CD4-positive, CD25-positive, alpha-beta regulatory T cell (primary cell): Measurements from ENCODE around the gene MDM2. TPM values are rescaled to one million over a fixed set of nuclear protein-coding genes. Genes with fewer than 3 reads are reported as not detected.

Source experiments
- ATAC-seq, 2 donors: fragments of 150-1000 bp; cut with Tn5 transposase; one replicate each; pipeline ENCODE4 v1.10.0; 2021; ENCODE audit warnings: low read depth in 2 of 2, moderate number of reproducible peaks in 2 of 2, moderate library complexity in 1 of 2
- DNase-seq, 3 donors: peaks; one replicate each; pipeline versions ENCODE4 v3.0.0 to v3.0.0-alpha.2; 2012 to 2022; ENCODE audit warnings: mixed read lengths in 1 of 3
- H3K27ac ChIP-seq: one replicate; pipeline ENCODE4 v1.7.0; 2013; ENCODE audit warnings: mild to moderate bottlenecking, low read length; ENCODE audit not compliant: insufficient read depth, poor library complexity, severe bottlenecking
- H3K27me3 ChIP-seq: one replicate; pipeline ENCODE4 v1.7.0; 2013; ENCODE audit warnings: low read length; ENCODE audit not compliant: control insufficient read depth, insufficient read depth
- H3K36me3 ChIP-seq: one replicate; pipeline ENCODE4 v1.7.0; 2013; ENCODE audit warnings: mild to moderate bottlenecking, low read length, moderate library complexity; ENCODE audit not compliant: control insufficient read depth, insufficient read depth
- H3K4me1 ChIP-seq: 2 replicates; pipeline ENCODE4 v1.7.0; 2013; ENCODE audit warnings: mild to moderate bottlenecking, low read length; ENCODE audit not compliant: insufficient read depth, control insufficient read depth, poor library complexity, severe bottlenecking
- H3K4me3 ChIP-seq: one replicate; pipeline ENCODE4 v1.7.0; 2013; ENCODE audit warnings: low read depth, mild to moderate bottlenecking, low read length, moderate library complexity
- H3K9me3 ChIP-seq, 2 experiments: 1 replicate in 1 of 2; 2 replicates in 1 of 2; pipeline ENCODE4 v1.7.0; 2013; ENCODE audit warnings: low read length in 2 of 2, mild to moderate bottlenecking in 1 of 2, moderate library complexity in 1 of 2; ENCODE audit not compliant: control insufficient read depth in 2 of 2
- H3K27ac Mint-ChIP-seq, 3 donors: one replicate each; pipeline ENCODE4 v1.8.0; 2020 to 2022; ENCODE audit warnings: mild to moderate bottlenecking in 3 of 3, mixed read lengths in 3 of 3, moderate library complexity in 2 of 3
- H3K27me3 Mint-ChIP-seq: one replicate; pipeline ENCODE4 v1.8.0; 2022; ENCODE audit warnings: mild to moderate bottlenecking, mixed read lengths
- H3K36me3 Mint-ChIP-seq: one replicate; pipeline ENCODE4 v1.8.0; 2020; ENCODE audit warnings: mixed read lengths
- H3K4me1 Mint-ChIP-seq, 4 donors: one replicate each; pipeline ENCODE4 v1.8.0; 2020 to 2022; ENCODE audit warnings: mixed read lengths in 4 of 4, mild to moderate bottlenecking in 1 of 4
- H3K4me3 Mint-ChIP-seq, 4 donors: one replicate each; pipeline ENCODE4 v1.8.0; 2020 to 2022; ENCODE audit warnings: mild to moderate bottlenecking in 4 of 4, mixed read lengths in 4 of 4, moderate library complexity in 3 of 4
- H3K9me3 Mint-ChIP-seq, 7 donors: one replicate each; pipeline ENCODE4 v1.8.0; 2020 to 2022; ENCODE audit warnings: mixed read lengths in 7 of 7, mild to moderate bottlenecking in 3 of 7, moderate library complexity in 2 of 7
- polyA plus RNA-seq, 4 donors: library from polyadenylated mRNA; unstranded; fragments of 300-500 nt; fragmentation: Illumina TruSeq; gene quantifications; one replicate each; pipeline ENCODE4 v1.2.3, GENCODE V29; 2021
- total RNA-seq: library from RNA; stranded (reverse); gene quantifications from one replicate; pipeline ENCODE4 v1.2.3, GENCODE V29; 2022

The MDM2 gene
- total and polyA plus RNA-seq, 5 donors from 2014 or later, result 21.8 to 101 (median 24.0) TPM

DNA sequence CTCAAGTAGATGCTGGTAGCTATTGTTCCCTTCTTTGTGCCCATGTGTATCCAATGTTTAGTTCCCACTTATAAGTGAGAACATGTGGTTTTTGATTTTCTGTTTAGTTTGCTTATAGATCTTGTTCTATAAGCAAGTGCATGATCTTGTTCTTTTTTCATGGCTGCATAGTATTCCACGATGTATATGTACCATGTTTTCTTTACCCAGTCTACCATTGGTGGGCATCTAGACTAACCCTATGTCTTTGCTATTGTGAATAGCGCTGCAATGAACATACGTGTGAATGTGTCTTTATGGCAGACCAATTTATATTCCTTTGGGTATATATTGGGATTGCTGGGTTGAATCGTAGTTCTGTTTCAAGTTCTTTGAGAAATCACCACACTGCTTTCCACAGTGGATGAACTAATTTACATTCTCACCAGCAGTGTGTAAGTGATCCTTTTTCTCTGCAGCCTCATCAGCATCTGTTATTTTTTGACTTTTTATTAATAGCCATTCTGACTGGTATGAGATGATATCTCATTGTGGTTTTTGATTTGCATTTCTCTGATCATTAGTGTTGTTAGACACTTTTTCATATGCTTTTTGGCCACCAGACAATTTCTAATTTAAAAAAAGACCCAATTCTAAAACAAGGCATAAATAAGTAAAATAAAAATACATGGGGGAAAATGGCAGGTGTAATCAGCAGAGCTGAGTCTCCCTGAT, 74.4 kb downstream of the MDM2 start:
- ATAC-seq, result no peak
- peaks cover 0 to 5% (median 0%) of the 10 kb centered on the region in 7 donors for H3K9me3 Mint-ChIP-seq
- no peak overlapping the region for H3K27ac Mint-ChIP-seq
- DNase-seq, result no peak
- peaks cover 0 to 9% (median 0%) of the 10 kb centered on the region in 4 donors for H3K4me1 Mint-ChIP-seq
- Histone ChIP-seq H3K4me1 (no peaks in the 10 kb centered on the region), H3K4me3 (no peak overlapping the region), H3K27me3 (no peaks in the 10 kb centered on the region), H3K9me3 (no peaks in the 10 kb centered on the region), H3K27ac (no peak overlapping the region), H3K36me3 (no peaks in the 10 kb centered on the region)
- H3K36me3 Mint-ChIP-seq, result no peaks in the 10 kb centered on the region
- no peaks in the 10 kb centered on the region for H3K27me3 Mint-ChIP-seq
- H3K4me3 Mint-ChIP-seq, result no peak overlapping the region

DNA sequence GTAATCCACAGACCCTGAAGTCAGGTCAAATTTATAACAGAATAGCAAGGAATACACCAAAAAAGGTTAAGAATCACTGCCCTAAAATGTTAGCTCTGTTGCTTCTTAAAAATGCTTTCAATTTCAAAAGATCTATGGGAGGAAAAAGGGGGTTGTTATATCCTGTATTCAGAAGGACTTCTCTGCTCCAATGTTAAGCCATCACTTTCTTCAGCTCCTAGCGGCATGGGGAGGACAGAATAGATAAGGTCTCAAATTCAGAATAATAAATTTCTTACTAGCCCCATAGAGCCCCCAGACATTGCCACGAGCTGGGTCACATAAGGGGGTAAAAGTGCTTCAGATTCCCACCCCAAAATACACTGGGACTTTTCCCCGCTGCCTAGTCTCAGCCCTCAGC, 75.2 kb downstream of the MDM2 start:
- no peak overlapping the region for H3K4me3 ChIP-seq
- H3K27ac ChIP-seq, result no peak overlapping the region
- Mint-ChIP-seq H3K4me3 (no peak overlapping the region), H3K27ac (no peak overlapping the region), H3K4me1 (peaks cover 0 to 5% (median 0%) of the 10 kb centered on the region in 4 donors), H3K36me3 (no peaks in the 10 kb centered on the region), H3K27me3 (no peaks in the 10 kb centered on the region), H3K9me3 (peaks cover 0 to 5% (median 0%) of the 10 kb centered on the region in 7 donors)
- DNase-seq (no peak), ATAC-seq (no peak)
- no peaks in the 10 kb centered on the region for H3K27me3 ChIP-seq
- H3K9me3 ChIP-seq, result no peaks in the 10 kb centered on the region
- no peaks in the 10 kb centered on the region for H3K4me1 ChIP-seq
- no peaks in the 10 kb centered on the region for H3K36me3 ChIP-seq

DNA sequence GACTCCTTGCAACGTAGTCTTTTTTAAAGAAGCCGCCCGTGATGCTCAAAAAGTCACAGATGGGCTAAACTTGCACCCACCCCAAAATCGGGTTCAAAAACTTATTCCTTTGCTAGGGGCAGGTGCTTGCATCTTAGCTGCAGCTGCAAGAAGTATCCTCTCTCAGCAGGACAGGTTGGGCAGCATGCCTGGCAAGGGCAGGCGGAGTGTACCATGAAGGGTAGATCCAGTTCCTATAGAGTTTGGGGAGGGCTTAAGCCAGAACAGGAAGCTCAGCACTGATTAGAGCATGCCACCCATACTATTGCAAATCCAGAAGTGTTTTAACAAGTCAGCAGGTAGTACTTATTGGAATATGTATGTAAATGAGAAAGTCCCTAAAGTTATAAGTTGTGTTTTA, 76.3 kb downstream of the MDM2 start:
- Mint-ChIP-seq H3K9me3 (peaks cover 0 to 2% (median 0%) of the 10 kb centered on the region in 7 donors), H3K36me3 (no peaks in the 10 kb centered on the region), H3K4me1 (peaks cover 0 to 13% (median under 1%) of the 10 kb centered on the region in 4 donors), H3K4me3 (no peak overlapping the region), H3K27ac (no peak overlapping the region), H3K27me3 (no peaks in the 10 kb centered on the region)
- Histone ChIP-seq H3K9me3 (no peaks in the 10 kb centered on the region), H3K27ac (no peak overlapping the region), H3K27me3 (no peaks in the 10 kb centered on the region), H3K4me1 (no peaks in the 10 kb centered on the region), H3K4me3 (no peak overlapping the region), H3K36me3 (no peaks in the 10 kb centered on the region)
- DNase-seq (no peak), ATAC-seq (no peak)

DNA sequence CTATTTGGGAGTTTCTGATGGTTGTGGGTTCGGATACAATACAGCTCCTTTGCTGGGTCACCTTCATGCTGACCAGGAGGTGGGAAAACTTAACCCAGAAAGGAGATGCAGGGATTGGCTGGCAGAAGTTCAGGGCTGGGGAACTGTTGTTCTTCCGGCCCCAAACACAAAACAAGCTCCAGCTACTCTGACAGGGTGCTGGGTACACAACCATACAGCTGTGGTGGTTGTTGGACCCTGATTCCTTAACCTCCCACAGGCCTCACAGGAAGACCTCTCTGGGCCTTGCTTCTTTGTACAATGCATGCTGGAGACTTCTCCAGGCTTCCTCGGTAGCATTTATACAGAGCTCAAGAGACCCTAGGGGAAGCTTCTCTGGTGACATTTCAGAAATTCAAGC, 77.4 kb downstream of the MDM2 start:
- ATAC-seq (no peak), DNase-seq (no peak)
- Mint-ChIP-seq H3K27me3 (no peaks in the 10 kb centered on the region), H3K36me3 (no peaks in the 10 kb centered on the region), H3K4me3 (no peak overlapping the region), H3K9me3 (peaks cover 0 to 2% (median 0%) of the 10 kb centered on the region in 7 donors), H3K4me1 (peaks cover 0 to 13% (median 4%) of the 10 kb centered on the region in 4 donors), H3K27ac (peak overlapping the region in 1 of 3 donors; percentile 53)
- no peaks in the 10 kb centered on the region for H3K27me3 ChIP-seq
- no peaks in the 10 kb centered on the region for H3K9me3 ChIP-seq
- no peaks in the 10 kb centered on the region for H3K36me3 ChIP-seq
- H3K4me1 ChIP-seq, result no peaks in the 10 kb centered on the region
- H3K4me3 ChIP-seq, result no peak overlapping the region
- H3K27ac ChIP-seq, result no peak overlapping the region

DNA sequence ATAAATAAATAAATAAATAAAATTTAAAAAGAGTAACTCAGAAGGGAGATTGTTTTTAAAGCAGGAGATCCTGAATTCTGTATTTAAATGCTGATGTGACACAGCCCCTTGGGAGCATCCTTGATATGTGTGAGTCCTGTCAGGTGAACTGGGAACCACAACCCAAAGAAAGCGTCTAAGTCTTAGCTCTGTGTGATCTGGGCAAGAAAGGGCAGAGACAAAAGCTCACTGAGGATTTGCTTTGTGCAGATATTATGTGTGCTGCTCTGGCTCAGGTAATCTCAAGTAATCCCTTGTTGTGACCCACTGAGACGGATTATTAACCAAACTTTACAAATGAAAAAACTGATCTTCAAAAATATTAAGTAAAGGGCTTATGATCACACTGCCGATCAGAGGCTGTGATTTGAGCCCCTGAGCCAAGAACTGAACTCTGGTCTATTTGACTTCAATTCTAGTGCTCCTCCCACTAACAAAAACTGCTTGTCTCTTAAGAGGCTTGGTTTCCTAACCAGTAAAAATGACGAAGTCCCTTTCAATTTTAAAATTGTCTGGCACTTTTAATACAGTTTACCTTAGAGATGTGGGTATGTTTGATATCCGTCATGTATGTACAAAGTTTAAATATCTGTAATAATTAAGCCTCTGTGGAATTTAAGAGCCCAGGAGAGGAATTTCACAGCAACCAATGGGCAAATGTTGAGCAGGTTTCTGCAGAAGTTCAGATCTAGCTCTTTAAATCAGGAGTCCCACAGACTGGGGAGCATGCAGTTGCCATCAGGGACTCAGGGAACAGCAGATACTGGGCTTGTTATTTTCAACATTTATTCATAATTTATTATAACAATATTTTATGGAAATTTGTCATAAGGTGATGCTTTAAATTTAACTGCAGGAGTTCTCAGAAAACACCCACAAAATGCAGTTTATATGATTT, 78.9 kb downstream of the MDM2 start:
- Mint-ChIP-seq H3K36me3 (no peaks in the 10 kb centered on the region), H3K27ac (no peak overlapping the region), H3K4me3 (no peak overlapping the region), H3K4me1 (peaks cover 7 to 18% (median 14%) of the 10 kb centered on the region in 4 donors), H3K27me3 (no peaks in the 10 kb centered on the region), H3K9me3 (peaks cover 0 to 2% (median 0%) of the 10 kb centered on the region in 7 donors)
- H3K36me3 ChIP-seq, result no peaks in the 10 kb centered on the region
- H3K27me3 ChIP-seq, result no peaks in the 10 kb centered on the region
- H3K4me1 ChIP-seq, result peaks cover 4% of the 10 kb centered on the region
- DNase-seq, result no peak
- no peaks in the 10 kb centered on the region for H3K9me3 ChIP-seq
- no peak overlapping the region for H3K4me3 ChIP-seq
- ATAC-seq, result no peak
- no peak overlapping the region for H3K27ac ChIP-seq

DNA sequence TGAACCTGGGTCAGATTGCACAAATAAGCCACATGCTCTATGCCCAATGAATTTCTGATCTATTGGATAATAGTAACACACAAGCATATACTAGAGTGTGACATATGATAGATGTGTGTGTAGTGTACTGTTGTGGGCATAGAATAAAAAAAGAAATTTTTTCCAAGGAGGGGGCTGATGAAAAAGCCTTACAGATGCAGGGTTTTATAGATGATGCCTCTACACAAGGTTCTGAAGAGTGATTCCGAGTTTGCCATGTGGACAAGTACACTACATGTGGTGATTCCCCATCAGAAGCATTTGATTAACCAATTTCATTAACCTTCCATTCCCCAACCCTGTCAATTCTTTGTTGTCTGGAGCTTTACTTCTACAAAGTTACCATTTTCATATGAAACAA, 79.7 kb downstream of the MDM2 start:
- H3K4me3 ChIP-seq, result no peak overlapping the region
- H3K27ac Mint-ChIP-seq, result no peak overlapping the region
- H3K4me1 ChIP-seq, result peaks cover 4% of the 10 kb centered on the region
- DNase-seq, result no peak
- H3K4me3 Mint-ChIP-seq, result no peak overlapping the region
- H3K36me3 ChIP-seq, result no peaks in the 10 kb centered on the region
- no peaks in the 10 kb centered on the region for H3K9me3 Mint-ChIP-seq
- no peaks in the 10 kb centered on the region for H3K27me3 Mint-ChIP-seq
- peaks cover 7 to 22% (median 17%) of the 10 kb centered on the region in 4 donors for H3K4me1 Mint-ChIP-seq
- no peaks in the 10 kb centered on the region for H3K36me3 Mint-ChIP-seq
- no peak for ATAC-seq
- no peaks in the 10 kb centered on the region for H3K27me3 ChIP-seq
- H3K9me3 ChIP-seq, result no peaks in the 10 kb centered on the region
- no peak overlapping the region for H3K27ac ChIP-seq

DNA sequence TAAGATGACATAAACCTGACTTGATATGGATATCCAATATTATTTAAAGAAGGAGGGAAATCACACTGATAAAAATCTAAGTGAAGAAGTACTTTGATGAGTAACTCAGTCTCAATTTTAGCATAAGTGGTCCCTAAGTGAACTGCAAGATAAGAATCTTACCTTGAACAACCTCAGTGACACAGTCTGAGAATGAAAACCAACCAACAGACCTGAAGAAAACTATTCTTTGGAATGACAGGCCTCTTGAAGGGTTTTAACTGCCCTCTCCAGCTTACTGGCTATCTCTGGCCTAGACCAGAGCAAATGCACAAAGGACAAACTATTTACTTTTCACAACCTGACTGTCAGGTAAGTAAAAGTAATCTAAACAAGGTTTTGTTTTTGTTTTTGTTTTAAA, 80.3 kb downstream of the MDM2 start:
- H3K27ac Mint-ChIP-seq, result no peak overlapping the region
- no peaks in the 10 kb centered on the region for H3K36me3 Mint-ChIP-seq
- no peak overlapping the region for H3K27ac ChIP-seq
- no peaks in the 10 kb centered on the region for H3K27me3 Mint-ChIP-seq
- H3K36me3 ChIP-seq, result no peaks in the 10 kb centered on the region
- H3K4me1 Mint-ChIP-seq, result peaks cover 7 to 25% (median 16%) of the 10 kb centered on the region in 4 donors
- H3K9me3 ChIP-seq, result no peaks in the 10 kb centered on the region
- DNase-seq (peak in 1 of 3 donors; percentile 7), ATAC-seq (no peak)
- no peak overlapping the region for H3K4me3 ChIP-seq
- H3K4me1 ChIP-seq, result peaks cover 4% of the 10 kb centered on the region
- no peak overlapping the region for H3K4me3 Mint-ChIP-seq
- H3K27me3 ChIP-seq, result no peaks in the 10 kb centered on the region
- no peaks in the 10 kb centered on the region for H3K9me3 Mint-ChIP-seq
